Endothelial cell of umbilical vein (primary cell): Measurements from ENCODE around the gene GREB1. TPM values are rescaled to one million over a fixed set of nuclear protein-coding genes. Genes with fewer than 3 reads are reported as not detected.

Experiments used
- BruUV-seq: library from RNA; stranded (reverse); fragments of 400-500 nt; replicated peaks from 2 replicates; lab custom pipeline; 2021; lab: Mats Ljungman, UMichigan
- CTCF ChIA-PET: fragments of 300-600, 350-600 bp; sonication (Branson Sonifier 250); formaldehyde crosslinking; loops from one replicate; lab custom pipeline; 2021; ENCODE audit warnings: antibody characterized with exemption, inconsistent platforms; lab: Charles Lee
- POLR2A ChIA-PET: fragments of 300-600, 350-600 bp; sonication (Branson Sonifier 250); formaldehyde crosslinking; loops from one replicate; lab custom pipeline; 2021; ENCODE audit warnings: antibody characterized with exemption, inconsistent platforms; lab: Charles Lee
- DNase-seq: peaks from one replicate; pipeline ENCODE4 v3.0.0-alpha.2; 2011; ENCODE audit warnings: low read depth, low spot score
- FAIRE-seq: peaks from 2 replicates; lab custom pipeline; 2011; peaks lifted over from hg19 to GRCh38; lab: Jason Lieb, UNC
- H2AFZ ChIP-seq: 2 replicates; pipeline ENCODE4 v1.6.0; 2012; ENCODE audit warnings: low read depth, low read length, control low read depth, inconsistent platforms
- H3K27ac ChIP-seq: 2 replicates; pipeline ENCODE4 v1.5.1; 2011; ENCODE audit warnings: low read depth, mild to moderate bottlenecking, control low read depth, low read length, moderate library complexity; ENCODE audit not compliant: insufficient read depth
- H3K27me3 ChIP-seq, 2 experiments: 2 replicates each; pipeline versions ENCODE4 v1.6.0 to v1.6.1; 2011; ENCODE audit warnings: low read length in 2 of 2, mixed read lengths in 1 of 2; ENCODE audit not compliant: control insufficient read depth in 2 of 2, insufficient read depth in 2 of 2
- H3K36me3 ChIP-seq, 2 experiments: 2 replicates in 1 of 2; 3 replicates in 1 of 2; pipeline ENCODE4 v1.5.1; 2011; ENCODE audit warnings: low read length in 2 of 2, mild to moderate bottlenecking in 1 of 2, moderate library complexity in 1 of 2; ENCODE audit not compliant: control insufficient read depth in 2 of 2, insufficient read depth in 2 of 2; ENCODE audit errors: extremely low read depth in 1 of 2
- H3K4me1 ChIP-seq: 3 replicates; pipeline ENCODE4 v1.5.1; 2011; ENCODE audit warnings: mild to moderate bottlenecking, low read length; ENCODE audit not compliant: control insufficient read depth, insufficient read depth; ENCODE audit errors: extremely low read depth
- H3K4me2 ChIP-seq: 2 replicates; pipeline ENCODE4 v1.6.1; 2011; ENCODE audit warnings: low read length, control low read depth, mixed read lengths; ENCODE audit not compliant: insufficient read depth
- H3K4me3 ChIP-seq, 3 experiments: fragments of 200-600 bp in 1 of 3; sonication (generic), shearing (Covaris generic) in 1 of 3; replicated peaks in 1 of 3; 2 replicates each; pipeline ENCODE4 v1.5.1; 2011 to 2016; ENCODE audit warnings: control low read depth in 3 of 3, low read length in 3 of 3, mild to moderate bottlenecking in 2 of 3, inconsistent platforms in 1 of 3, low read depth in 1 of 3, moderate library complexity in 1 of 3; ENCODE audit not compliant: insufficient read depth in 1 of 3
- H3K79me2 ChIP-seq: 2 replicates; pipeline ENCODE4 v1.6.0; 2012; ENCODE audit warnings: low read length, inconsistent platforms; ENCODE audit not compliant: control insufficient read depth, insufficient read depth
- H3K9ac ChIP-seq: replicated peaks from 2 replicates; pipeline ENCODE3; 2011; ENCODE audit warnings: low read length, control low read depth; ENCODE audit not compliant: insufficient read depth; ENCODE audit errors: extremely low read depth
- H3K9me1 ChIP-seq: replicated peaks from 3 replicates; pipeline ENCODE4 v1.6.0; 2011; ENCODE audit warnings: mild to moderate bottlenecking, low read length; ENCODE audit not compliant: control insufficient read depth, insufficient read depth; ENCODE audit errors: extremely low read depth
- H3K9me3 ChIP-seq: replicated peaks from 2 replicates; pipeline ENCODE4 v1.5.1; 2012; ENCODE audit warnings: low read length, inconsistent platforms; ENCODE audit not compliant: control insufficient read depth, insufficient read depth
- H4K20me1 ChIP-seq: replicated peaks from 2 replicates; pipeline ENCODE3; 2011; ENCODE audit warnings: mild to moderate bottlenecking, low read length; ENCODE audit not compliant: control insufficient read depth, insufficient read depth; ENCODE audit errors: extremely low read depth
- CTCF ChIP-seq, 2 donors: IDR thresholded peaks; 1 replicate in 1 of 2; 2 replicates in 1 of 2; pipeline ENCODE4 v1.5.1; 2011; ENCODE audit warnings: low read length in 2 of 2, mild to moderate bottlenecking in 2 of 2, moderate library complexity in 2 of 2, control low read depth in 1 of 2, inconsistent platforms in 1 of 2, low read depth in 1 of 2; ENCODE audit not compliant: insufficient read depth in 1 of 2; ENCODE audit errors: extremely low read depth in 1 of 2
- EZH2 ChIP-seq: IDR thresholded peaks from 2 replicates; pipeline ENCODE4 v1.6.1; 2012; ENCODE audit warnings: borderline replicate concordance, low read depth, mild to moderate bottlenecking, moderate library complexity, low read length, inconsistent platforms; ENCODE audit not compliant: severe bottlenecking
- FOS ChIP-seq: IDR thresholded peaks from 2 replicates; pipeline ENCODE4 v1.6.1; 2011; ENCODE audit warnings: mild to moderate bottlenecking, low read length, moderate library complexity, borderline replicate concordance; ENCODE audit not compliant: insufficient read depth
- GATA2 ChIP-seq: IDR thresholded peaks from 2 replicates; pipeline ENCODE4 v1.7.0; 2011; ENCODE audit warnings: low read depth, mild to moderate bottlenecking, moderate library complexity, mixed read lengths, low read length; ENCODE audit not compliant: insufficient read length, insufficient read depth
- JUN ChIP-seq: IDR thresholded peaks from 2 replicates; pipeline ENCODE4 v1.6.1; 2011; ENCODE audit warnings: borderline replicate concordance, low read depth; ENCODE audit not compliant: insufficient read length, insufficient read depth
- MAX ChIP-seq: IDR thresholded peaks from 2 replicates; pipeline ENCODE4 v1.6.1; 2011; ENCODE audit not compliant: insufficient read depth, insufficient read length
- MYC ChIP-seq: IDR thresholded peaks from one replicate; pipeline ENCODE4 v1.6.1; 2011; ENCODE audit warnings: mild to moderate bottlenecking, low read depth, low read length
- POLR2A ChIP-seq: IDR thresholded peaks from 2 replicates; pipeline ENCODE4 v1.6.1; 2012; ENCODE audit warnings: low read depth, mild to moderate bottlenecking, control low read depth, low read length
- POLR2AphosphoS5 ChIP-seq: IDR thresholded peaks from 2 replicates; pipeline ENCODE4 v1.6.1; 2012; ENCODE audit warnings: low read depth, mild to moderate bottlenecking, control low read depth, low read length, moderate library complexity; ENCODE audit not compliant: insufficient read depth
- dilution Hi-C: fragments of 300-500 bp; cut with MboI; formaldehyde crosslinking; loops from one replicate; pipeline ENCODE4 v1.15.0; 2019; ENCODE audit warnings: low sequenced_read_pairs; ENCODE audit not compliant: extremely low pct_ligation_motif_present
- intact Hi-C: fragments of 100-400 bp; cut with micrococcal nuclease; formaldehyde crosslinking; loops from one replicate; pipeline ENCODE4 v1.10.0; 2022
- polyA plus RNA-seq, 4 experiments: library from polyadenylated mRNA; depleted of rRNA in 3 of 4; stranded (reverse) in 3 of 4; unstranded in 1 of 4; fragments of >200 nt; gene quantifications; 2 replicates each; pipeline versions ENCODE4 v1.2.1 to v1.2.3, GENCODE V29; 2011 to 2012; ENCODE audit warnings: missing spikeins in 1 of 4
- total RNA-seq: library from RNA; stranded (reverse); gene quantifications from 2 replicates; pipeline ENCODE4 v1.2.3, GENCODE V29; 2021

GREB1 gene
- total and polyA plus RNA-seq, 2 donors (not counting 3 experiments of a cell fraction or from before 2014, with no cell fraction given): 0.17 to 0.58 TPM

GRCh38 chr2:11642972-11643371 is 109.1 kb downstream of the GREB1 start:
- Histone ChIP-seq H3K36me3 (no peaks in the 10 kb centered on the region), H3K9me3 (no peaks in the 10 kb centered on the region), H3K4me1 (no peaks in the 10 kb centered on the region), H3K9me1 (no peaks in the 10 kb centered on the region), H2AFZ (no peak overlapping the region), H3K9ac (no peak overlapping the region), H3K4me3 (no peak overlapping the region), H3K4me2 (no peak overlapping the region), H3K27me3 (peaks cover 0 to 2% of the 10 kb centered on the region in 2 experiments), H4K20me1 (no peaks in the 10 kb centered on the region), H3K79me2 (no peaks in the 10 kb centered on the region), H3K27ac (no peak overlapping the region)
- no peak for DNase-seq
- POLR2A ChIA-PET: no interaction called here
- no TSS peak for BruUV-seq
- TF ChIP-seq GATA2: no peak
- no peak for TF ChIP-seq MAX
- no peak for TF ChIP-seq FOS
- TF ChIP-seq CTCF (IDR thresholded peaks at IDR 0.05; ENCODE audit: extremely low read depth in 1 of 2, insufficient read depth in 1 of 2, low read depth in 1 of 2, low read length in 2 of 2): no peak
- no peak for TF ChIP-seq POLR2AphosphoS5
- no peak for TF ChIP-seq JUN
- no peak for TF ChIP-seq POLR2A
- TF ChIP-seq EZH2: no peak
- no peak for TF ChIP-seq MYC
- FAIRE-seq: no peak
- dilution Hi-C loops: no loop called here
- CTCF ChIA-PET: no interaction called here
- intact Hi-C loops: no loop called here
